Measurements from ENCODE around the gene THUMPD2.

THUMPD2 gene

GRCh38 chr2:39778233-39778632 lies 825 bp downstream of the THUMPD2 start:
- peak overlapping the region; percentile 86 for H3K4me2 ChIP-seq (ENCODE audit: low read depth, low read length, poor library complexity, severe bottlenecking)
- H3K9me2 ChIP-seq (replicated peaks; ENCODE audit: low read depth, low read length): no peaks in the 10 kb centered on the region
- H3K9me3 ChIP-seq (ENCODE audit: insufficient read depth, low read depth, low read length): no peaks in the 10 kb centered on the region
- peaks cover 7% of the 10 kb centered on the region; the same call in 1 of the 2 replicates for H3F3A ChIP-seq (ENCODE audit: low read depth)
- peak overlapping the region; percentile 79 for H3K4me3 ChIP-seq (ENCODE audit: low read length, poor library complexity, severe bottlenecking)
- peaks cover 83% of the 10 kb centered on the region for H3K4me1 ChIP-seq (ENCODE audit: insufficient read depth, low read length, poor library complexity, severe bottlenecking)
- peaks cover 36% of the 10 kb centered on the region for H4K20me1 ChIP-seq (ENCODE audit: insufficient read depth, low read length, poor library complexity, severe bottlenecking)
- H2AFZ ChIP-seq (ENCODE audit: low read length): peak overlapping the region; percentile 88; the same call in 1 of the 2 replicates
- no peaks in the 10 kb centered on the region for H3K27me3 ChIP-seq (ENCODE audit: insufficient read depth, low read length, poor library complexity, severe bottlenecking)
- H3K36me3 ChIP-seq (ENCODE audit: insufficient read depth, low read length): no peaks in the 10 kb centered on the region
- H3K9ac ChIP-seq (ENCODE audit: low read depth, low read length, poor library complexity, severe bottlenecking): peak overlapping the region; percentile 84
- H3K79me2 ChIP-seq (ENCODE audit: insufficient read depth, low read length): peaks cover 56% of the 10 kb centered on the region
- no peak for TF ChIP-seq CTCF (conservative IDR thresholded peaks at IDR 0.05; ENCODE audit: low read length)
- TF ChIP-seq EZH2phosphoT487 (IDR thresholded peaks at IDR 0.05; ENCODE audit: borderline replicate concordance): no peak

- H3K9me3 ChIP-seq (ENCODE audit: insufficient read depth, low read depth, low read length): no peaks in the 10 kb centered on the region
- no peak for TF ChIP-seq EZH2phosphoT487 (IDR thresholded peaks at IDR 0.05; ENCODE audit: borderline replicate concordance)
- TF ChIP-seq CTCF (conservative IDR thresholded peaks at IDR 0.05; ENCODE audit: low read length): no peak
- H3K4me1 ChIP-seq (ENCODE audit: insufficient read depth, low read length, poor library complexity, severe bottlenecking): peaks cover 55% of the 10 kb centered on the region
- H4K20me1 ChIP-seq (ENCODE audit: insufficient read depth, low read length, poor library complexity, severe bottlenecking): peaks cover 81% of the 10 kb centered on the region
- no peak overlapping the region for H2AFZ ChIP-seq (ENCODE audit: low read length)
- H3K9ac ChIP-seq (ENCODE audit: low read depth, low read length, poor library complexity, severe bottlenecking): peak overlapping the region; percentile 18
- no peaks in the 10 kb centered on the region for H3K27me3 ChIP-seq (ENCODE audit: insufficient read depth, low read length, poor library complexity, severe bottlenecking)
- no peaks in the 10 kb centered on the region for H3F3A ChIP-seq (ENCODE audit: low read depth)
- H3K4me3 ChIP-seq (ENCODE audit: low read length, poor library complexity, severe bottlenecking): peak overlapping the region; percentile 54
- no peaks in the 10 kb centered on the region for H3K9me2 ChIP-seq (replicated peaks; ENCODE audit: low read depth, low read length)
- H3K79me2 ChIP-seq (ENCODE audit: insufficient read depth, low read length): peaks cover 92% of the 10 kb centered on the region
- peaks cover 23% of the 10 kb centered on the region; the same call in 1 of the 2 replicates for H3K36me3 ChIP-seq (ENCODE audit: insufficient read depth, low read length)
- peak overlapping the region; percentile 71 for H3K4me2 ChIP-seq (ENCODE audit: low read depth, low read length, poor library complexity, severe bottlenecking)
Measured at GRCh38 chr2:39772812-39773152, 6.3 kb downstream of the THUMPD2 start.

GRCh38 chr2:39772086-39772811 lies 6.8 kb downstream of the THUMPD2 start:
- no peak overlapping the region for H2AFZ ChIP-seq (ENCODE audit: low read length)
- peaks cover 87% of the 10 kb centered on the region for H3K79me2 ChIP-seq (ENCODE audit: insufficient read depth, low read length)
- H3K9ac ChIP-seq (ENCODE audit: low read depth, low read length, poor library complexity, severe bottlenecking): peak overlapping the region; percentile 18
- peak overlapping the region; percentile 54 for H3K4me3 ChIP-seq (ENCODE audit: low read length, poor library complexity, severe bottlenecking)
- H3K9me3 ChIP-seq (ENCODE audit: insufficient read depth, low read depth, low read length): no peaks in the 10 kb centered on the region
- peak overlapping the region; percentile 71 for H3K4me2 ChIP-seq (ENCODE audit: low read depth, low read length, poor library complexity, severe bottlenecking)
- H3K4me1 ChIP-seq (ENCODE audit: insufficient read depth, low read length, poor library complexity, severe bottlenecking): peaks cover 49% of the 10 kb centered on the region
- H3K9me2 ChIP-seq (replicated peaks; ENCODE audit: low read depth, low read length): no peaks in the 10 kb centered on the region
- no peaks in the 10 kb centered on the region for H3K27me3 ChIP-seq (ENCODE audit: insufficient read depth, low read length, poor library complexity, severe bottlenecking)
- no peaks in the 10 kb centered on the region for H3F3A ChIP-seq (ENCODE audit: low read depth)
- TF ChIP-seq CTCF (conservative IDR thresholded peaks at IDR 0.05; ENCODE audit: low read length) (no peak), EZH2phosphoT487 (IDR thresholded peaks at IDR 0.05; ENCODE audit: borderline replicate concordance) (no peak)
- H3K36me3 ChIP-seq (ENCODE audit: insufficient read depth, low read length): peaks cover 23% of the 10 kb centered on the region; the same call in 1 of the 2 replicates
- peaks cover 78% of the 10 kb centered on the region for H4K20me1 ChIP-seq (ENCODE audit: insufficient read depth, low read length, poor library complexity, severe bottlenecking)
